Fibroblast of pulmonary artery (primary cell): ENCODE data around the gene PRKG1.

Experiments used
- DNase-seq: peaks from one replicate; pipeline ENCODE4 v3.0.0-alpha.2; 2010; ENCODE audit warnings: low read depth
- H3K4me3 ChIP-seq: replicated peaks from 2 replicates; pipeline ENCODE4 v1.5.1; 2011; ENCODE audit warnings: low read depth, mild to moderate bottlenecking, control low read depth, low read length, moderate library complexity
- CTCF ChIP-seq: IDR thresholded peaks from 2 replicates; pipeline ENCODE4 v1.5.1; 2011; ENCODE audit warnings: mild to moderate bottlenecking, control low read depth, low read length, inconsistent platforms; ENCODE audit errors: missing control alignments

The PRKG1 gene

GRCh38 chr10:51215951-51216834 lies 141.9 kb downstream of the PRKG1 start:
- TF ChIP-seq CTCF = no peak
- H3K4me3 ChIP-seq = no peak overlapping the region
- DNase-seq = no peak

- H3K4me3 ChIP-seq = no peak overlapping the region
- DNase-seq = no peak
- no peak for TF ChIP-seq CTCF
Observed at GRCh38 chr10:51217505-51217904, 143.2 kb downstream of the PRKG1 start.

- H3K4me3 ChIP-seq = no peak overlapping the region
- peak; percentile 69 for DNase-seq
- TF ChIP-seq CTCF = no peak
Observed at GRCh38 chr10:51224671-51225161, 150.4 kb downstream of the PRKG1 start.

GRCh38 chr10:51227897-51228713 lies 153.8 kb downstream of the PRKG1 start:
- no peak for DNase-seq
- no peak for TF ChIP-seq CTCF
- no peak overlapping the region for H3K4me3 ChIP-seq

- DNase-seq = no peak
- TF ChIP-seq CTCF = no peak
- no peak overlapping the region for H3K4me3 ChIP-seq
Observed at GRCh38 chr10:51228714-51229100, 154.4 kb downstream of the PRKG1 start.

- no peak for TF ChIP-seq CTCF
- no peak for DNase-seq
- no peak overlapping the region for H3K4me3 ChIP-seq
Observed at GRCh38 chr10:51230887-51231585, 156.7 kb downstream of the PRKG1 start.
